H1 (cell line): ENCODE results near the gene KCNMA1. TPM values are rescaled to one million over a fixed set of nuclear protein-coding genes. Genes with fewer than 3 reads are reported as not detected.

Experiments used
- CTCF ChIA-PET: fragments of 300-600 bp; sonication (Branson Sonifier 250); formaldehyde crosslinking; loops from one replicate; lab custom pipeline; 2021; ENCODE audit not compliant: partially characterized antibody; lab: Charles Lee
- POLR2A ChIA-PET: fragments of 300-600 bp; sonication (Branson Sonifier 250); formaldehyde crosslinking; loops from one replicate; lab custom pipeline; 2021; ENCODE audit warnings: inconsistent platforms; ENCODE audit not compliant: partially characterized antibody; lab: Charles Lee
- DNase-seq, 2 experiments: peaks; one replicate each; pipeline versions ENCODE4 v3.0.0 to v3.0.0-alpha.2; 2010 to 2022; ENCODE audit warnings: low spot score in 2 of 2, low read depth in 1 of 2, mixed read lengths in 1 of 2
- FAIRE-seq: peaks from 2 replicates; lab custom pipeline; 2011; peaks lifted over from hg19 to GRCh38; lab: Jason Lieb, UNC
- H2AFZ ChIP-seq: 2 replicates; pipeline ENCODE4 v1.8.1; 2012; ENCODE audit warnings: low read length, inconsistent platforms
- H2AK5ac ChIP-seq: 2 replicates; pipeline ENCODE4 v1.6.1; 2013; ENCODE audit warnings: low read depth, low read length
- H2BK120ac ChIP-seq: replicated peaks from 2 replicates; pipeline ENCODE3; 2013; ENCODE audit warnings: low read depth, low read length, inconsistent platforms
- H2BK12ac ChIP-seq: 2 replicates; pipeline ENCODE4 v1.6.1; 2013; ENCODE audit warnings: low read depth, low read length
- H2BK15ac ChIP-seq: 2 replicates; pipeline ENCODE4 v1.6.1; 2013; ENCODE audit warnings: low read length
- H2BK20ac ChIP-seq: 2 replicates; pipeline ENCODE4 v1.6.1; 2013; ENCODE audit warnings: low read length
- H2BK5ac ChIP-seq: 2 replicates; pipeline ENCODE4 v1.6.1; 2013; ENCODE audit warnings: low read depth, low read length
- H3K14ac ChIP-seq: 2 replicates; pipeline ENCODE4 v1.6.1; 2013; ENCODE audit warnings: inconsistent platforms; ENCODE audit not compliant: insufficient read length
- H3K18ac ChIP-seq: 2 replicates; pipeline ENCODE4 v1.6.1; 2013; ENCODE audit warnings: low read length; ENCODE audit errors: extremely low read depth
- H3K23ac ChIP-seq: 2 replicates; pipeline ENCODE4 v1.6.1; 2013; ENCODE audit warnings: inconsistent platforms; ENCODE audit not compliant: insufficient read length
- H3K23me2 ChIP-seq: 2 replicates; pipeline ENCODE4 v1.6.1; 2013; ENCODE audit warnings: low read depth, low read length
- H3K27ac ChIP-seq: 2 replicates; pipeline ENCODE4 v1.6.1; 2011; ENCODE audit warnings: low read depth, low read length, inconsistent platforms
- H3K27me3 ChIP-seq, 4 experiments: replicated peaks in 1 of 4; 1 replicate in 1 of 4; 2 replicates in 3 of 4; pipeline versions ENCODE4 v1.6.1 to v1.8.1; 2011 to 2013; ENCODE audit warnings: low read length in 3 of 4, mild to moderate bottlenecking in 3 of 4, inconsistent platforms in 2 of 4, mixed read lengths in 2 of 4, moderate library complexity in 1 of 4; ENCODE audit not compliant: control insufficient read depth in 3 of 4, insufficient read depth in 3 of 4; ENCODE audit errors: extremely low read depth in 1 of 4
- H3K36me3 ChIP-seq, 4 experiments: 2 replicates each; pipeline versions ENCODE4 v1.6.1 to v1.8.1; 2011 to 2013; ENCODE audit warnings: mild to moderate bottlenecking in 4 of 4, low read length in 3 of 4, moderate library complexity in 2 of 4, control low read depth in 1 of 4, inconsistent platforms in 1 of 4; ENCODE audit not compliant: insufficient read depth in 4 of 4, control insufficient read depth in 2 of 4
- H3K4ac ChIP-seq: replicated peaks from 2 replicates; pipeline ENCODE3; 2013; ENCODE audit warnings: low read length, low read depth, mixed read lengths, inconsistent platforms; ENCODE audit not compliant: insufficient read length
- H3K4me1 ChIP-seq, 4 experiments: replicated peaks in 1 of 4; 1 replicate in 1 of 4; 2 replicates in 3 of 4; pipeline versions ENCODE4 v1.6.1 to v1.8.1; 2011 to 2013; ENCODE audit warnings: low read length in 3 of 4, inconsistent platforms in 2 of 4, mixed read lengths in 1 of 4; ENCODE audit not compliant: insufficient read depth in 4 of 4, control insufficient read depth in 3 of 4
- H3K4me2 ChIP-seq, 2 experiments: 2 replicates each; pipeline versions ENCODE4 v1.6.1 to v1.8.1; 2011 to 2013; ENCODE audit warnings: low read depth in 2 of 2, low read length in 2 of 2, control low read depth in 1 of 2, inconsistent platforms in 1 of 2, mild to moderate bottlenecking in 1 of 2; ENCODE audit not compliant: insufficient read depth in 1 of 2
- H3K4me3 ChIP-seq, 4 experiments: fragments of 200-600, 300-600 bp in 1 of 4; sonication (generic), shearing (Covaris generic), sonication (Bioruptor Twin) in 1 of 4; 2 replicates each; pipeline versions ENCODE4 v1.5.1 to v1.8.1; 2011 to 2016; ENCODE audit warnings: low read length in 4 of 4, low read depth in 3 of 4, control low read depth in 2 of 4, inconsistent platforms in 2 of 4, mild to moderate bottlenecking in 2 of 4, mixed read lengths in 1 of 4, moderate library complexity in 1 of 4; ENCODE audit not compliant: insufficient read depth in 2 of 4; ENCODE audit errors: extremely low read depth in 1 of 4
- H3K56ac ChIP-seq: replicated peaks from 2 replicates; pipeline ENCODE3; 2013; ENCODE audit warnings: low read depth, mild to moderate bottlenecking, mixed read lengths, low read length, inconsistent platforms; ENCODE audit not compliant: insufficient read length
- H3K79me1 ChIP-seq: 2 replicates; pipeline ENCODE4 v1.6.1; 2013; ENCODE audit warnings: low read depth, low read length, control low read depth
- H3K79me2 ChIP-seq, 2 experiments: 2 replicates each; pipeline versions ENCODE4 v1.6.1 to v1.8.1; 2012 to 2013; ENCODE audit warnings: low read length in 2 of 2, mild to moderate bottlenecking in 2 of 2, inconsistent platforms in 1 of 2; ENCODE audit not compliant: insufficient read depth in 2 of 2, control insufficient read depth in 1 of 2
- H3K9ac ChIP-seq, 4 experiments: replicated peaks in 1 of 4; 1 replicate in 1 of 4; 2 replicates in 3 of 4; pipeline versions ENCODE4 v1.6.1 to v1.8.1; 2011 to 2013; ENCODE audit warnings: low read depth in 3 of 4, low read length in 3 of 4, control low read depth in 2 of 4, mild to moderate bottlenecking in 2 of 4, moderate library complexity in 2 of 4, inconsistent platforms in 1 of 4; ENCODE audit errors: extremely low read depth in 1 of 4
- H3K9me3 ChIP-seq, 2 experiments: 2 replicates each; pipeline versions ENCODE4 v1.6.1 to v1.8.1; 2012 to 2013; ENCODE audit warnings: mild to moderate bottlenecking in 2 of 2, moderate library complexity in 2 of 2, control low read depth in 1 of 2, inconsistent platforms in 1 of 2, low read depth in 1 of 2, low read length in 1 of 2, mixed read lengths in 1 of 2; ENCODE audit not compliant: insufficient read depth in 2 of 2
- H4K20me1 ChIP-seq, 2 experiments: replicated peaks in 1 of 2; 2 replicates each; pipeline versions ENCODE3 to v1.8.1; 2011 to 2013; ENCODE audit warnings: inconsistent platforms in 2 of 2, low read length in 2 of 2, mild to moderate bottlenecking in 1 of 2; ENCODE audit not compliant: insufficient read depth in 2 of 2, control insufficient read depth in 1 of 2
- H4K5ac ChIP-seq: 2 replicates; pipeline ENCODE4 v1.6.1; 2013; ENCODE audit warnings: low read length, low read depth, mixed read lengths, inconsistent platforms; ENCODE audit not compliant: insufficient read length
- H4K8ac ChIP-seq: 2 replicates; pipeline ENCODE4 v1.8.0; 2013; ENCODE audit warnings: mild to moderate bottlenecking, moderate library complexity, low read length, inconsistent platforms; ENCODE audit not compliant: insufficient read depth; ENCODE audit errors: extremely low read depth
- H4K91ac ChIP-seq: replicated peaks from 2 replicates; pipeline ENCODE3; 2013; ENCODE audit warnings: low read length, mixed read lengths, inconsistent platforms; ENCODE audit not compliant: insufficient read length
- CHD2 ChIP-seq: IDR thresholded peaks from 2 replicates; pipeline ENCODE4 v1.6.1; 2012; ENCODE audit warnings: low read length, improper control_type of control experiment
- EGR1 ChIP-seq: IDR thresholded peaks from 2 replicates; pipeline ENCODE4 v1.6.1; 2011; ENCODE audit warnings: low read depth, low read length, borderline replicate concordance
- EP300 ChIP-seq, 2 experiments: IDR thresholded peaks; 1 replicate in 1 of 2; 2 replicates in 1 of 2; pipeline ENCODE4 v1.6.1; 2011 to 2012; ENCODE audit warnings: low read depth in 2 of 2, low read length in 2 of 2, mild to moderate bottlenecking in 2 of 2, borderline replicate concordance in 1 of 2, inconsistent platforms in 1 of 2, moderate library complexity in 1 of 2
- GABPA ChIP-seq: IDR thresholded peaks from 2 replicates; pipeline ENCODE4 v1.6.1; 2011; ENCODE audit warnings: mild to moderate bottlenecking, low read length, moderate library complexity, borderline replicate concordance; ENCODE audit not compliant: insufficient read depth
- HDAC2 ChIP-seq, 2 experiments: fragments of 300-600 bp in 1 of 2; sonication (generic) in 1 of 2; IDR thresholded peaks; 2 replicates each; pipeline ENCODE4 v1.6.1; 2011 to 2012; ENCODE audit warnings: low read depth in 2 of 2, low read length in 2 of 2, mild to moderate bottlenecking in 2 of 2, moderate library complexity in 2 of 2, borderline replicate concordance in 1 of 2, inconsistent platforms in 1 of 2
- POU5F1 ChIP-seq: IDR thresholded peaks from 2 replicates; pipeline ENCODE4 v1.6.1; 2011; ENCODE audit warnings: low read depth, mild to moderate bottlenecking, low read length, moderate library complexity
- SP2 ChIP-seq: IDR thresholded peaks from 2 replicates; pipeline ENCODE4 v1.6.1; 2012; ENCODE audit warnings: mild to moderate bottlenecking, low read length, inconsistent platforms
- TAF1 ChIP-seq: IDR thresholded peaks from 2 replicates; pipeline ENCODE4 v1.6.1; 2011; ENCODE audit warnings: mild to moderate bottlenecking, low read depth, low read length
- WGBS, 2 experiments: shearing (Covaris generic) in 1 of 2; methylation state at CpG; one replicate each; pipeline versions ENCODE4 v1.1.6 to v1.1.7; 2013 to 2015; ENCODE audit warnings: low lambda C conversion rate in 2 of 2, mixed read lengths in 2 of 2, inconsistent platforms in 1 of 2, low coverage in 1 of 2, missing lambda C conversion rate in 1 of 2; ENCODE audit not compliant: insufficient replicate concordance in 2 of 2, insufficient coverage in 1 of 2, insufficient read length in 1 of 2; ENCODE audit errors: extremely low coverage in 1 of 2, missing lambda C conversion rate in 1 of 2; 5-methylcytosine and 5-hydroxymethylcytosine counted together
- polyA plus RNA-seq, 7 experiments: library from polyadenylated mRNA; depleted of rRNA in 3 of 7; stranded (reverse) in 5 of 7; unstranded in 2 of 7; fragments of >200 nt in 5 of 7; fragments of 200-250 nt in 2 of 7; gene quantifications; 1 replicate in 5 of 7; 2 replicates in 1 of 7; 4 replicates in 1 of 7; pipeline versions ENCODE4 v1.2.1 to v1.2.3, GENCODE V29; 2011 to 2013; ENCODE audit warnings: missing spikeins in 2 of 7, mixed read lengths in 2 of 7
- total RNA-seq: library from RNA; stranded (reverse); fragmentation: NEBNext Ultra II Directional; extraction: Animal tissue kit (Norgen Biotek cat#: 25700); gene quantifications from 2 replicates; pipeline ENCODE4 v1.2.1, GENCODE V29; 2021
- TF ChIP-seq, protein P1 (sequence below): IDR thresholded peaks from 2 replicates; pipeline ENCODE4 v1.6.1; 2012; ENCODE audit warnings: inconsistent platforms

KCNMA1 gene
- total and polyA plus RNA-seq, 2 of the 8 experiments (the other 6 are each of a cell fraction or from before 2014, with no cell fraction given): 10.2 to 11.1 TPM

DNA sequence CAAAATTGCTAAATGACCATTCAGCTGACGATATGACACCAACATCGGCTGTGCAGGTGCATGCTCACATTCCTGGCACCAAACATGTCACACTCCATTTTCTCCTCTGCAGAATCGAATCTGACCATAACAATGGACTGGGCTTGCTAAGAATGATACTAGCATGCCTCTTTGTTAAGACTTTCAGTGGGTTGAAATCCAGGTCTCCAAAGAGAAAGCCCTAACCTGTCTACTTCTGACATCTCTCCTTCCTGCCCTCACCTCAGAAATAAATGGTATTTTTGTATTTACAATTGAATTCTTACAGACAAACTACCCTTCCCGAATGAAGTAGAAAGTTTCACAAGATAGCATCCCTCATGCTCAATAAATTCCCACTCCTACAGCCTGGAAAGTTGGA lies 373.9 kb downstream of the KCNMA1 start:
- Histone ChIP-seq H3K79me2 (no peaks in the 10 kb centered on the region), H4K20me1 (no peaks in the 10 kb centered on the region), H2BK20ac (no peak overlapping the region), H4K5ac (no peak overlapping the region), H2AK5ac (no peak overlapping the region), H3K36me3 (no peaks in the 10 kb centered on the region), H3K9me3 (no peaks in the 10 kb centered on the region), H2BK15ac (no peak overlapping the region), H3K4me2 (no peak overlapping the region), H3K56ac (no peak overlapping the region), H3K27me3 (no peaks in the 10 kb centered on the region), H3K9ac (no peak overlapping the region), H4K8ac (no peak overlapping the region), H3K4me3 (no peak overlapping the region), H3K4me1 (no peaks in the 10 kb centered on the region), H3K79me1 (peaks cover 2% of the 10 kb centered on the region; the same call in 1 of the 2 replicates), H3K18ac (no peak overlapping the region), H3K27ac (no peak overlapping the region), H3K4ac (no peak overlapping the region), H3K23ac (no peak overlapping the region), H2AFZ (no peak overlapping the region), H3K14ac (no peak overlapping the region), H2BK120ac (no peak overlapping the region), H2BK5ac (no peak overlapping the region), H2BK12ac (no peak overlapping the region), H3K23me2 (no peaks in the 10 kb centered on the region), H4K91ac (no peak overlapping the region)
- no peak for TF ChIP-seq CHD2
- no peak for TF ChIP-seq SP2
- no peak for TF ChIP-seq TAF1
- no peak for TF ChIP-seq HDAC2 (IDR thresholded peaks at IDR 0.05; ENCODE audit: borderline replicate concordance in 1 of 2, low read depth in 2 of 2, low read length in 2 of 2)
- TF ChIP-seq POU5F1: no peak
- no peak for TF ChIP-seq EGR1
- TF ChIP-seq, protein P1, sequence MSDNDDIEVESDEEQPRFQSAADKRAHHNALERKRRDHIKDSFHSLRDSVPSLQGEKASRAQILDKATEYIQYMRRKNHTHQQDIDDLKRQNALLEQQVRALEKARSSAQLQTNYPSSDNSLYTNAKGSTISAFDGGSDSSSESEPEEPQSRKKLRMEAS: no peak
- no peak for TF ChIP-seq GABPA
- no peak for TF ChIP-seq EP300 (IDR thresholded peaks at IDR 0.05; ENCODE audit: borderline replicate concordance in 1 of 2, low read depth in 2 of 2, low read length in 2 of 2)
- 88% methylated on average over 4 of the region's 4 CpGs; no CpG with 5 or more reads in 1 of the 2 experiments for WGBS, 2 experiments
- ChIA-PET POLR2A (no interaction called here), CTCF (interaction anchor here (0.8 to 1.6 kb wide), 3 partner anchors 13 to 93 kb away, joined by 3 read pairs; no protein-coding TSS in a partner anchor)
- DNase-seq (no peak), FAIRE-seq (no peak)
